HepG2 (cell line): ENCODE results near the gene KIAA1328.

Source experiments
- MYC ChIP-seq: sonication (generic); formaldehyde crosslinking; IDR thresholded peaks from 2 replicates; pipeline ENCODE4 v1.9.0; 2021; ENCODE audit warnings: missing genetic modification reagents, borderline replicate concordance
- MYNN ChIP-seq: sonication (generic); formaldehyde crosslinking; IDR thresholded peaks from 2 replicates; pipeline ENCODE4 v1.4.0; 2020; ENCODE audit warnings: mild to moderate bottlenecking, low read depth, missing genetic modification reagents
- NPAS2 ChIP-seq: sonication (generic); formaldehyde crosslinking; IDR thresholded peaks from 2 replicates; pipeline ENCODE4 v1.8.0; 2022; ENCODE audit warnings: mild to moderate bottlenecking, missing genetic modification reagents, borderline replicate concordance
- PATZ1 ChIP-seq: sonication (generic); formaldehyde crosslinking; IDR thresholded peaks from 2 replicates; pipeline ENCODE4 v1.4.0; 2020; ENCODE audit warnings: missing genetic modification reagents
- RFX5 ChIP-seq: IDR thresholded peaks from 2 replicates; pipeline ENCODE4 v1.6.1; 2011; ENCODE audit warnings: low read depth, low read length, improper control_type of control experiment
- SMARCE1 ChIP-seq: fragments of 450-650 bp; IDR thresholded peaks from 2 replicates; pipeline ENCODE4 v1.6.1; 2017; ENCODE audit warnings: borderline replicate concordance
- ZKSCAN1 ChIP-seq: fragments of 150-350 bp; IDR thresholded peaks from 2 replicates; pipeline ENCODE4 v1.6.1; 2014; ENCODE audit warnings: low read length
- ZNF20 ChIP-seq: sonication (generic); formaldehyde crosslinking; IDR thresholded peaks from 2 replicates; pipeline ENCODE4 v1.4.0; 2020; ENCODE audit warnings: mild to moderate bottlenecking, moderate library complexity, missing genetic modification reagents
- ZNF530 ChIP-seq: sonication (generic); formaldehyde crosslinking; IDR thresholded peaks from 2 replicates; pipeline ENCODE4 v1.5.0; 2020; ENCODE audit warnings: low read depth, mild to moderate bottlenecking, missing genetic modification reagents
- TF ChIP-seq, protein P1 (sequence below): sonication (generic); formaldehyde crosslinking; IDR thresholded peaks from 2 replicates; pipeline ENCODE4 v1.5.0; 2020; ENCODE audit warnings: mild to moderate bottlenecking, missing genetic modification reagents, moderate library complexity
- TF ChIP-seq, protein P2 (sequence below): sonication (generic); formaldehyde crosslinking; IDR thresholded peaks from 2 replicates; pipeline ENCODE4 v1.5.0; 2020; ENCODE audit warnings: mild to moderate bottlenecking, missing genetic modification reagents
- TF ChIP-seq, protein P3 (sequence below): sonication (generic); formaldehyde crosslinking; IDR thresholded peaks from 2 replicates; pipeline ENCODE4 v1.9.0; 2021; ENCODE audit warnings: missing genetic modification reagents, borderline replicate concordance

DNA sequence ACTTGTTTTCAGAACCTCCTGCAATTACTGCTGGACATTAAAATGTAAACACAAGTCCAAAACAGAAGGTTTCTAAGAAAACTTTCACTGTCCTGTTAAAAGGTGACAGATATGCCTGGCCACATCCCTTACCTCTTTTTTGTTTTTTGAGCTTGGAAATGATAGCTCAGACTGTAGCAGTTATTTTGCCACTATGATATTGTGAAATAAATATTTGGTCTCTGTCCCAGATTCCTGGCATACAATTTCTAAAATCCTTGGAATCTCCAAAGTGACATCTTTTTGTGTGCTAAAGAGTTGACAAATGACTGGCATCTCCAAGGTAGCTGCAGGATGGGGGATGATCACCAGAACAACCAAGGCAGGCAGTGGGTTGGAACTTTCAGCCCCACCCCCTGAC, 17.0 kb upstream of the KIAA1328 start:
- TF ChIP-seq SMARCE1 = no peak
- no peak for TF ChIP-seq ZNF20 (CRISPR knock-in tag)
- TF ChIP-seq ZNF530 = no peak
- TF ChIP-seq, protein P1, sequence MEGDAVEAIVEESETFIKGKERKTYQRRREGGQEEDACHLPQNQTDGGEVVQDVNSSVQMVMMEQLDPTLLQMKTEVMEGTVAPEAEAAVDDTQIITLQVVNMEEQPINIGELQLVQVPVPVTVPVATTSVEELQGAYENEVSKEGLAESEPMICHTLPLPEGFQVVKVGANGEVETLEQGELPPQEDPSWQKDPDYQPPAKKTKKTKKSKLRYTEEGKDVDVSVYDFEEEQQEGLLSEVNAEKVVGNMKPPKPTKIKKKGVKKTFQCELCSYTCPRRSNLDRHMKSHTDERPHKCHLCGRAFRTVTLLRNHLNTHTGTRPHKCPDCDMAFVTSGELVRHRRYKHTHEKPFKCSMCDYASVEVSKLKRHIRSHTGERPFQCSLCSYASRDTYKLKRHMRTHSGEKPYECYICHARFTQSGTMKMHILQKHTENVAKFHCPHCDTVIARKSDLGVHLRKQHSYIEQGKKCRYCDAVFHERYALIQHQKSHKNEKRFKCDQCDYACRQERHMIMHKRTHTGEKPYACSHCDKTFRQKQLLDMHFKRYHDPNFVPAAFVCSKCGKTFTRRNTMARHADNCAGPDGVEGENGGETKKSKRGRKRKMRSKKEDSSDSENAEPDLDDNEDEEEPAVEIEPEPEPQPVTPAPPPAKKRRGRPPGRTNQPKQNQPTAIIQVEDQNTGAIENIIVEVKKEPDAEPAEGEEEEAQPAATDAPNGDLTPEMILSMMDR (CRISPR knock-in tag) = no peak
- TF ChIP-seq, protein P2, sequence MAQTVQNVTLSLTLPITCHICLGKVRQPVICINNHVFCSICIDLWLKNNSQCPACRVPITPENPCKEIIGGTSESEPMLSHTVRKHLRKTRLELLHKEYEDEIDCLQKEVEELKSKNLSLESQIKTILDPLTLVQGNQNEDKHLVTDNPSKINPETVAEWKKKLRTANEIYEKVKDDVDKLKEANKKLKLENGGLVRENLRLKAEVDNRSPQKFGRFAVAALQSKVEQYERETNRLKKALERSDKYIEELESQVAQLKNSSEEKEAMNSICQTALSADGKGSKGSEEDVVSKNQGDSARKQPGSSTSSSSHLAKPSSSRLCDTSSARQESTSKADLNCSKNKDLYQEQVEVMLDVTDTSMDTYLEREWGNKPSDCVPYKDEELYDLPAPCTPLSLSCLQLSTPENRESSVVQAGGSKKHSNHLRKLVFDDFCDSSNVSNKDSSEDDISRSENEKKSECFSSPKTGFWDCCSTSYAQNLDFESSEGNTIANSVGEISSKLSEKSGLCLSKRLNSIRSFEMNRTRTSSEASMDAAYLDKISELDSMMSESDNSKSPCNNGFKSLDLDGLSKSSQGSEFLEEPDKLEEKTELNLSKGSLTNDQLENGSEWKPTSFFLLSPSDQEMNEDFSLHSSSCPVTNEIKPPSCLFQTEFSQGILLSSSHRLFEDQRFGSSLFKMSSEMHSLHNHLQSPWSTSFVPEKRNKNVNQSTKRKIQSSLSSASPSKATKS = no peak
- TF ChIP-seq, protein P3, sequence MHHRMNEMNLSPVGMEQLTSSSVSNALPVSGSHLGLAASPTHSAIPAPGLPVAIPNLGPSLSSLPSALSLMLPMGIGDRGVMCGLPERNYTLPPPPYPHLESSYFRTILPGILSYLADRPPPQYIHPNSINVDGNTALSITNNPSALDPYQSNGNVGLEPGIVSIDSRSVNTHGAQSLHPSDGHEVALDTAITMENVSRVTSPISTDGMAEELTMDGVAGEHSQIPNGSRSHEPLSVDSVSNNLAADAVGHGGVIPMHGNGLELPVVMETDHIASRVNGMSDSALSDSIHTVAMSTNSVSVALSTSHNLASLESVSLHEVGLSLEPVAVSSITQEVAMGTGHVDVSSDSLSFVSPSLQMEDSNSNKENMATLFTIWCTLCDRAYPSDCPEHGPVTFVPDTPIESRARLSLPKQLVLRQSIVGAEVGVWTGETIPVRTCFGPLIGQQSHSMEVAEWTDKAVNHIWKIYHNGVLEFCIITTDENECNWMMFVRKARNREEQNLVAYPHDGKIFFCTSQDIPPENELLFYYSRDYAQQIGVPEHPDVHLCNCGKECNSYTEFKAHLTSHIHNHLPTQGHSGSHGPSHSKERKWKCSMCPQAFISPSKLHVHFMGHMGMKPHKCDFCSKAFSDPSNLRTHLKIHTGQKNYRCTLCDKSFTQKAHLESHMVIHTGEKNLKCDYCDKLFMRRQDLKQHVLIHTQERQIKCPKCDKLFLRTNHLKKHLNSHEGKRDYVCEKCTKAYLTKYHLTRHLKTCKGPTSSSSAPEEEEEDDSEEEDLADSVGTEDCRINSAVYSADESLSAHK (CRISPR knock-in tag) = no peak
- TF ChIP-seq ZKSCAN1 = no peak
- no peak for TF ChIP-seq PATZ1
- TF ChIP-seq MYNN (CRISPR knock-in tag) = no peak
- TF ChIP-seq MYC (CRISPR knock-in tag) = no peak
- no peak for TF ChIP-seq RFX5
- no peak for TF ChIP-seq NPAS2 (CRISPR knock-in tag)
